PC-3 (cell line): Measurements from ENCODE around the gene SLC33A1.

Experiments
- CTCF ChIP-seq: fragments of 300-600 bp; sonication (generic); conservative IDR thresholded peaks from 2 replicates; pipeline ENCODE4 v1.5.1; 2017; ENCODE audit warnings: antibody characterized with exemption, low read depth, mild to moderate bottlenecking, low read length
- EZH2phosphoT487 ChIP-seq: fragments of 300-600 bp; sonication (generic); IDR thresholded peaks from 2 replicates; pipeline ENCODE4 v1.6.1; 2018; ENCODE audit warnings: mild to moderate bottlenecking, antibody characterized with exemption, low read length, borderline replicate concordance

- TF ChIP-seq CTCF (no peak), EZH2phosphoT487 (no peak)
Observed at GRCh38 chr3:155782390-155782953, 71.8 kb downstream of the SLC33A1 start.
